H1 (cell line): ENCODE measurements around the gene HS1BP3. TPM values are rescaled to one million over a fixed set of nuclear protein-coding genes. Genes with fewer than 3 reads are reported as not detected.

ENCODE experiments used
- EZH2 ChIP-seq: fragments of 200-600 bp; sonication (generic); IDR thresholded peaks from 2 replicates; pipeline ENCODE4 v1.7.1; 2012; ENCODE audit warnings: low read depth, mild to moderate bottlenecking, moderate library complexity, low read length, inconsistent platforms; ENCODE audit not compliant: severe bottlenecking
- KDM1A ChIP-seq: fragments of 200-600, 300-600 bp; sonication (generic); IDR thresholded peaks from 2 replicates; pipeline ENCODE4 v1.7.1; 2016; ENCODE audit warnings: mild to moderate bottlenecking, low read length, borderline replicate concordance
- SIN3A ChIP-seq, 2 experiments: IDR thresholded peaks in 1 of 2; conservative IDR thresholded peaks in 1 of 2; 2 replicates each; pipeline ENCODE4 v1.6.1; 2011 to 2012; ENCODE audit warnings: low read length in 2 of 2, improper control_type of control experiment in 1 of 2, low read depth in 1 of 2, mild to moderate bottlenecking in 1 of 2
- polyA plus RNA-seq, 7 experiments: library from polyadenylated mRNA; depleted of rRNA in 3 of 7; stranded (reverse) in 5 of 7; unstranded in 2 of 7; fragments of >200 nt in 5 of 7; fragments of 200-250 nt in 2 of 7; gene quantifications; 1 replicate in 5 of 7; 2 replicates in 1 of 7; 4 replicates in 1 of 7; pipeline versions ENCODE4 v1.2.1 to v1.2.3, GENCODE V29; 2011 to 2013; ENCODE audit warnings: missing spikeins in 2 of 7, mixed read lengths in 2 of 7
- total RNA-seq: library from RNA; stranded (reverse); fragmentation: NEBNext Ultra II Directional; extraction: Animal tissue kit (Norgen Biotek cat#: 25700); gene quantifications from 2 replicates; pipeline ENCODE4 v1.2.1, GENCODE V29; 2021

The HS1BP3 gene
- total and polyA plus RNA-seq, 2 of the 8 experiments (the other 6 are each of a cell fraction or from before 2014, with no cell fraction given) = 11.1 to 11.3 TPM

DNA sequence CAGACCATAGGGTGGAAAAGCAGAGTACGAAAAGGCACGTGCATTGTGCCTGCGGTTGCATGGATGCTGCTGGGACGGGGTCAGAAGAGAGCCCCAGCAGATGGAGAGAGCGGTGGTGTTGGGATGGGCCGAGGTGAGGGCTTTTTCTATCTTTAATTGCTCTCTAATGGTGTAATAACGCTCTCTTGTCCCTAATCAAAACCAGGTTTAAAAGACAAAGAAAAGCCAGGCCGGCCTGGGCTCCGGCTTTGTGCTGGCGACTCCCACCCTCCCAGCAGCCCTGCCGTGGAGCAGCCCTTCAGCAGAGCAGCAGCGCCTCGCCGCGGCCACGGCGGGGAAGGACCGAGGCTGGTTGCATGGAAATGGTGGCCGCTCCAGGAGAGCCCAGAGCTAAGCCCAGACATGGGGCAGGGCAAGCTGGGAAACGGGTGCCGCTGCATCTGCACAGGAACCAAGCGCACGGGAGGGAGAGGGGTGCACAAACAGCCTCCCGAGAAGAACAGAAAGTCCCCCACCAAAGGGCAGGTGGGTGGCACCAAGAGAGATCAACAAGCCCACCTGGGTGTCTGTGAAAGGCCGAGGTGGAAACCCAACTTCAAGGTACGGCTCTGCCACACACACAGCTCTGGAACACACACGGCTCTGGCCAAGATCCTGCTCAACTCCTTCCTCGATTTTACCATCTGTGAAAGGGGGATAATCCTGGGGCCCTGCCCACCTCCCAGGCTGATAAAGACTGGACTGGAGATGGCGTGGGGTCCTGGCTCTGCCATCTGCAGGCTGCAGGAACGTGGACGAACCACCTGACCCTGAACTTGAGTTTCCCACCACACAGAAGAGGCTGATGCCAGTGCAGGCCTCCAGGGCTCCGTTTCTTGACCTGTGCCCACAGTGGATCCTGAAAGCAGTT, 15.0 kb downstream of the HS1BP3 start (continued):
- TF ChIP-seq EZH2 = no peak
- TF ChIP-seq SIN3A (conservative IDR thresholded peaks at IDR 0.05 in 1 of 2, IDR thresholded peaks at IDR 0.05 in 1 of 2; ENCODE audit: low read depth in 1 of 2, low read length in 2 of 2) = 0 out of 4 replicates have a peak, but pooled peaks of 1 of the 2 experiments have one; percentile 16
- peak; percentile 78; the same call in 1 of the 2 replicates for TF ChIP-seq KDM1A
